Activated naive CD8-positive, alpha-beta T cell treated with anti-CD3 and anti-CD28 coated beads, Interleukin-2, amount 50 U/mL, for 24 hours (primary cell): ENCODE data around the gene DRG2.

Experiments used
- ATAC-seq: fragments of 150-1000 bp; cut with Tn5 transposase; one replicate; pipeline ENCODE4 v1.10.0; 2021
- DNase-seq: peaks from one replicate; pipeline ENCODE4 v3.0.0; 2021
- H3K27ac Mint-ChIP-seq: one replicate; pipeline ENCODE4 v1.8.0; 2021; ENCODE audit warnings: mild to moderate bottlenecking, mixed read lengths
- H3K27me3 Mint-ChIP-seq: one replicate; pipeline ENCODE4 v1.8.0; 2021; ENCODE audit warnings: mixed read lengths
- H3K36me3 Mint-ChIP-seq: one replicate; pipeline ENCODE4 v1.8.0; 2021; ENCODE audit warnings: low read depth, mixed read lengths
- H3K4me1 Mint-ChIP-seq: one replicate; pipeline ENCODE4 v1.8.0; 2021; ENCODE audit warnings: mixed read lengths
- H3K4me3 Mint-ChIP-seq: one replicate; pipeline ENCODE4 v1.8.0; 2021; ENCODE audit warnings: mild to moderate bottlenecking, moderate library complexity, mixed read lengths
- H3K9me3 Mint-ChIP-seq: one replicate; pipeline ENCODE4 v1.8.0; 2021; ENCODE audit warnings: mixed read lengths

The DRG2 gene

DNA sequence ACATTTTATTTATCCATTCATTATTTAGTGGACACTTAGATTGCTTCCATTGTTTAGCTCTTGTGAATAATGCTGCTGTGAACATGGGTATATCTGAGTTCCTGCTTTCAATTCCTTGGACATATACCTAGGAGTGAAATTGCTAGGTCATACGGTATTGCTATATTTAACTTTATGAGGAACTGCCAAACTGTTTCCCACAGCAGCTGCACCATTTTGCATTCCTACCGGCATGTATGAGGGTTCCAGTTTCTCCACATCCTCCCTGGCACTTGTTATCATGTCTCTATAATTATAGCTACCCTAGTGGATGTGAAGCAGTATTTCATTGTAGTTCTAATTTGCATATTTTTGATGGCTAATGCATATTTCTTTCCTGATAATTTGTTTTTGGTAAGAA lies 23.7 kb upstream of the DRG2 start:
- Mint-ChIP-seq H3K36me3 (peaks cover 11% of the 10 kb centered on the region), H3K9me3 (no peaks in the 10 kb centered on the region), H3K27me3 (no peaks in the 10 kb centered on the region), H3K4me1 (no peaks in the 10 kb centered on the region), H3K4me3 (no peak overlapping the region), H3K27ac (no peak overlapping the region)
- DNase-seq (no peak), ATAC-seq (no peak)

DNA sequence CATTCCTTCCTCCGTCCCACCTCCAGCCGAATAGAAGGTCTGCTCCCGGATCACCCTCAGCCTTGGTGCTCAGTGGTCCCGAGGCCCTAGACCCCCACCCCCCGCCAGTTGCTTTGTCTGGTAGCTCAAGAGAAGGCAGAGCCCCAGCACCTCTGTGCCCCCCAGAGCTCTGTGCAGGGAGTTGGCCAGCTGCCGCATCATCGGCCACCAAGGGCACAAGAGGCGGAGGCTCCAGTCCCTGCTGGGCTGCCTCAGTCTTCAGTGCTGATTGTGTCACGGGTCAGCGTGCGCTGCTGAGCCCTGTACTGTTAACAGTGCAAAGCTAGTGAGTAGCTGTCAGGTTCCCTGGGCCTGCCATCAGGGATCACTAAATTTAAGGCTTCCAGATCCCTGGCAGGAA lies 22.2 kb upstream of the DRG2 start:
- no peak overlapping the region for H3K4me3 Mint-ChIP-seq
- ATAC-seq (no peak), DNase-seq (no peak)
- no peaks in the 10 kb centered on the region for H3K27me3 Mint-ChIP-seq
- no peaks in the 10 kb centered on the region for H3K4me1 Mint-ChIP-seq
- H3K36me3 Mint-ChIP-seq = peaks cover 7% of the 10 kb centered on the region
- H3K27ac Mint-ChIP-seq = no peak overlapping the region
- no peaks in the 10 kb centered on the region for H3K9me3 Mint-ChIP-seq

GRCh38 chr17:18066866-18067265 lies 20.9 kb upstream of the DRG2 start:
- no peaks in the 10 kb centered on the region for H3K9me3 Mint-ChIP-seq
- H3K4me1 Mint-ChIP-seq = peaks cover 5% of the 10 kb centered on the region
- peaks cover 7% of the 10 kb centered on the region for H3K36me3 Mint-ChIP-seq
- no peaks in the 10 kb centered on the region for H3K27me3 Mint-ChIP-seq
- no peak overlapping the region for H3K4me3 Mint-ChIP-seq
- DNase-seq (no peak), ATAC-seq (no peak)
- no peak overlapping the region for H3K27ac Mint-ChIP-seq

DNA sequence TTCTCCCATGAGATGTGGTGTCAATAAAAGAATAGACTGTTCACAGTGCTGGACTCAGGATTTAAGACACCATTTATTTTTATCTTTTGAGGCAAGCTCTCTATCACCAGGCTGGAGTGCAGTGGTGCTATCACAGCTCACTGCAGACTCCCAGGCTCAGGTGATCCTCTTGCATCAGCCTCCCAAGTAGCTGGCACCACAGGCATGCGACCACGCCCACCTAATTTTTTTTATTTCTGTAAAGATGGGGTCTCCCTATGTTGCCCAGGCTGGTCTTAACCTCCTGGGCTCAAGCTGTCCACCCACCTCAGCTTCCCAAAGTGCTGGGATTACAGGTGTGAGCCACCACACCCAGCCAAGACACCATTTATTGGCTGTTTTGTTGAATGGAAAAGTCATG lies 18.6 kb upstream of the DRG2 start:
- Mint-ChIP-seq H3K4me3 (no peak overlapping the region), H3K36me3 (peaks cover 7% of the 10 kb centered on the region), H3K27ac (no peak overlapping the region), H3K4me1 (peaks cover 5% of the 10 kb centered on the region), H3K27me3 (no peaks in the 10 kb centered on the region), H3K9me3 (no peaks in the 10 kb centered on the region)
- ATAC-seq = no peak
- no peak for DNase-seq

- Mint-ChIP-seq H3K27ac (no peak overlapping the region), H3K27me3 (no peaks in the 10 kb centered on the region), H3K4me1 (peaks cover 5% of the 10 kb centered on the region), H3K9me3 (no peaks in the 10 kb centered on the region), H3K4me3 (no peak overlapping the region), H3K36me3 (no peaks in the 10 kb centered on the region)
- DNase-seq (no peak), ATAC-seq (no peak)
Observed at GRCh38 chr17:18070861-18071340, 16.8 kb upstream of the DRG2 start.

- Mint-ChIP-seq H3K4me1 (peaks cover 5% of the 10 kb centered on the region), H3K27ac (no peak overlapping the region), H3K4me3 (no peak overlapping the region), H3K36me3 (no peaks in the 10 kb centered on the region), H3K9me3 (no peaks in the 10 kb centered on the region), H3K27me3 (no peaks in the 10 kb centered on the region)
- no peak for DNase-seq
- ATAC-seq = no peak
Observed at GRCh38 chr17:18071751-18072150, 16.0 kb upstream of the DRG2 start.

DNA sequence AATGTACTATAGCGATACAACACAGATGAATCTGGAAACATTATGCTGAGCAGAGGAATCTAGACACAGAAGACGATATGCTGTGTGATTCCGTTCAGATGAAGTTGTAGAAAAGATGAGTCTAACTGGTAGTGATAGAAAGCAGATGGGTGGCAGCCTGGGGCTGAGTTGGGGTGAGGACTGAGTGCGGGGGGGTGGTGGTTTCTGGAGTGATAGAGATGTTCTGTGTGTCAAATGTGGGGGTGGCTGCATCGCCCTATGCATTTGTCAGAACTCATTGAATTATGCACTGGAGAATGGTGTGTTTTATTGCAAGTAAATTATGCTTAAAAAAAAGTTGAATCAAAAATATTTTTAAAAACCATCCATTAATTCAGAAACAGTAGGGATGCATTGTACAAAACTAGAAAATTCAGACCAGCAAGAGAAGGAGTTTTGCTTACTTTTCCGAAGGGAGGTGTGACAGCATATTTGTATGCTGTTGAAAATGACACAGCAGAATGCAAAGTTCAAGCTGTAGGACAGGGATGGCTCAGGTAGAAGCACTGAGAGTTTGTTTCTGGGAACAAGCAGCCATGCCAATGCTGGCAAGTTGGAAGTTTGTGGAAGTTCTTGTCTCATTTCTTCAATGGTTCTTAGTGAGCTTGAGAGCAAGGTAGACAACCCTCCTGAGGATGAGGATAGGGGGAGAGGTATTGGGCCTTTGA lies 13.0 kb upstream of the DRG2 start:
- Mint-ChIP-seq H3K27me3 (peaks cover 5% of the 10 kb centered on the region), H3K4me1 (peaks cover 5% of the 10 kb centered on the region), H3K27ac (no peak overlapping the region), H3K9me3 (no peaks in the 10 kb centered on the region), H3K36me3 (no peaks in the 10 kb centered on the region), H3K4me3 (no peak overlapping the region)
- DNase-seq = no peak
- no peak for ATAC-seq

GRCh38 chr17:18076936-18077335 lies 10.8 kb upstream of the DRG2 start:
- Mint-ChIP-seq H3K27ac (no peak overlapping the region), H3K9me3 (no peaks in the 10 kb centered on the region), H3K4me1 (no peaks in the 10 kb centered on the region), H3K36me3 (no peaks in the 10 kb centered on the region), H3K27me3 (peaks cover 9% of the 10 kb centered on the region), H3K4me3 (no peak overlapping the region)
- no peak for ATAC-seq
- DNase-seq = no peak

DNA sequence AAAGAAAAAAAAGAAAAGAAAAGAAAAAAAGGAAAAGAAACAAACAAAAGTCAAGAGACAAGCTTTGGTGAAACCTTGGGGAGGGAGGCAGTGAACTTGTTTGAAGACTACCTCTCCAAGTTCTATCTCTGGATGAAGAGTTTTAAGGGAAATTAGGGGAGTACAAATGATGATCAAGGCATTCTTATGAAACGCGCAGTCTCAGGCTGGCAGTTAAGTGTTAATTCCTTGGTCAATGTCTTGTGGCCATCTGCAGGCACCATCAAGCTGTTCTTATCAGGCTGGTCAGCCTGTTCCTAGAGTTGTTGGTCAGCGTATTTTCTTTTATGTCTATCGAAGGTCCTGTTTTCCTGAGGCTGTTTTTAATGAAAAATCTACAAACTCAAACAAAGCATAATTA lies 8.2 kb upstream of the DRG2 start:
- no peak overlapping the region for H3K27ac Mint-ChIP-seq
- peaks cover 9% of the 10 kb centered on the region for H3K27me3 Mint-ChIP-seq
- DNase-seq = no peak
- no peaks in the 10 kb centered on the region for H3K9me3 Mint-ChIP-seq
- H3K36me3 Mint-ChIP-seq = no peaks in the 10 kb centered on the region
- no peaks in the 10 kb centered on the region for H3K4me1 Mint-ChIP-seq
- no peak for ATAC-seq
- no peak overlapping the region for H3K4me3 Mint-ChIP-seq

- DNase-seq (no peak), ATAC-seq (no peak)
- Mint-ChIP-seq H3K4me1 (peaks cover 19% of the 10 kb centered on the region), H3K36me3 (no peaks in the 10 kb centered on the region), H3K4me3 (no peak overlapping the region), H3K27ac (no peak overlapping the region), H3K27me3 (peaks cover 5% of the 10 kb centered on the region), H3K9me3 (no peaks in the 10 kb centered on the region)
Observed at GRCh38 chr17:18084256-18084655, 3.5 kb upstream of the DRG2 start.

DNA sequence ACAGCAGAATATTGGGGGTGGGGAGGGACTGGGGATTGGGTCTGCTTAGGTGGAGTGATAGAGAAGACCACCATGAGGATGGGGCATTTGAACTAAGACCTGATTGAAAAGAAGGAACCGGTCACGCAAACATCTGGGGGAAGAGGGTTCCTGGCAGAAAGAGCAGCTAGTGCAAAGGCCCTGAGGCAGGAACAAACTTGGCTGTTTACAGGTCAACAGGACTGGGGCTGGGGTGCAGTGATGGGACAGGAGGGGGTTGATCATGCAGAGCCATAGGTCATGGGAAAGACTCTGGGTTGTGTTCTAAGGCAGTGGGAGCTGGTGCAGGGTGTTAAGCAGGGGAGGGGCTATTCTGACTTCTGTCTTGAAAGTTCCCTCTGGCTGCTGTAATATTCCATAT lies 1.9 kb downstream of the DRG2 start:
- DNase-seq (no peak), ATAC-seq (no peak)
- Mint-ChIP-seq H3K4me1 (peaks cover 27% of the 10 kb centered on the region), H3K36me3 (peaks cover 16% of the 10 kb centered on the region), H3K27ac (peak overlapping the region; percentile 50), H3K9me3 (no peaks in the 10 kb centered on the region), H3K4me3 (peak overlapping the region; percentile 98), H3K27me3 (no peaks in the 10 kb centered on the region)

- no peaks in the 10 kb centered on the region for H3K9me3 Mint-ChIP-seq
- H3K27me3 Mint-ChIP-seq = no peaks in the 10 kb centered on the region
- DNase-seq = no peak
- no peak overlapping the region for H3K27ac Mint-ChIP-seq
- no peak overlapping the region for H3K4me3 Mint-ChIP-seq
- ATAC-seq = no peak
- peaks cover 13% of the 10 kb centered on the region for H3K4me1 Mint-ChIP-seq
- H3K36me3 Mint-ChIP-seq = peaks cover 28% of the 10 kb centered on the region
Observed at GRCh38 chr17:18093616-18094408, 6.1 kb downstream of the DRG2 start.

- ATAC-seq (no peak), DNase-seq (no peak)
- Mint-ChIP-seq H3K27ac (no peak overlapping the region), H3K4me1 (peaks cover 7% of the 10 kb centered on the region), H3K4me3 (no peak overlapping the region), H3K36me3 (peaks cover 30% of the 10 kb centered on the region), H3K27me3 (no peaks in the 10 kb centered on the region), H3K9me3 (no peaks in the 10 kb centered on the region)
Observed at GRCh38 chr17:18094409-18094807, 6.7 kb downstream of the DRG2 start.

DNA sequence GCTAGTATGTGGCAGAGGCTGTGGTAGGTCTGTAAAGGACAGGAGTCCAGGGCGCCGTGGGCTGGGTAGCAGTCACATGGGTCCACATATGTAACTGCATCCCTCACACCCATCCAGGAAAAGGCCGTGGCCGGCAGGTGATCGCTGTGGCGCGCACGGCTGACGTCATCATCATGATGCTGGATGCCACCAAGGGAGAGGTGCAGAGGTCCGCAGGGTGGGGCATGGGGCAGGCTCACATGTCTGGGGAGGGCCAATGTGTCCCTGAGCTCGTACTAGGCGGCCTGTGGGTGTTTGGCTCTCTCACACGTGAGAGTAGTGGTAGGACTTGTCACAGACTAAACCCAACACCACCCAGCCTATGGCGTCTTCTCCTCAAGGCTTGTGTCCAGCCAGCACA lies 11.8 kb downstream of the DRG2 start:
- H3K4me1 Mint-ChIP-seq = no peaks in the 10 kb centered on the region
- no peak overlapping the region for H3K4me3 Mint-ChIP-seq
- H3K9me3 Mint-ChIP-seq = no peaks in the 10 kb centered on the region
- no peak for ATAC-seq
- H3K27ac Mint-ChIP-seq = no peak overlapping the region
- no peaks in the 10 kb centered on the region for H3K27me3 Mint-ChIP-seq
- no peak for DNase-seq
- peaks cover 18% of the 10 kb centered on the region for H3K36me3 Mint-ChIP-seq

- Mint-ChIP-seq H3K27me3 (no peaks in the 10 kb centered on the region), H3K9me3 (no peaks in the 10 kb centered on the region), H3K36me3 (peaks cover 14% of the 10 kb centered on the region), H3K4me1 (no peaks in the 10 kb centered on the region), H3K27ac (no peak overlapping the region), H3K4me3 (no peak overlapping the region)
- ATAC-seq (no peak), DNase-seq (no peak)
Observed at GRCh38 chr17:18100616-18101015, 12.9 kb downstream of the DRG2 start.
